ENCODE measurements around the gene NTRK3. TPM values are rescaled to one million over a fixed set of nuclear protein-coding genes. Genes with fewer than 3 reads are reported as not detected.
A peak's percentile ranks its signal among the peaks of the same experiment; 100 is the strongest.

NTRK3 gene
- total RNA-seq, 6 experiments from 2014 or later, result 0.02 TPM; not detected in 5

GRCh38 chr15:88193415-88193814 lies 63.1 kb downstream of the NTRK3 start:
- Mint-ChIP-seq H3K9me3 (peaks cover 27% of the 10 kb centered on the region), H3K27me3 (ENCODE audit: insufficient read depth) (no peaks in the 10 kb centered on the region; the same call in 1 of the 2 replicates), H3K4me3 (no peak overlapping the region), H3K36me3 (ENCODE audit: low read depth) (peaks cover 5% of the 10 kb centered on the region; the same call in 1 of the 2 replicates), H3K27ac (no peak overlapping the region), H3K4me1 (ENCODE audit: low read depth) (no peaks in the 10 kb centered on the region)
- peak; percentile 44 for TF ChIP-seq CTCF (IDR thresholded peaks at IDR 0.05)
- no peak for DNase-seq

GRCh38 chr15:88191812-88192165 lies 64.8 kb downstream of the NTRK3 start:
- H3K27me3 Mint-ChIP-seq (ENCODE audit: insufficient read depth), result peaks cover 2% of the 10 kb centered on the region
- no peak overlapping the region for H3K27ac Mint-ChIP-seq
- no peak for DNase-seq
- no peaks in the 10 kb centered on the region for H3K4me1 Mint-ChIP-seq (ENCODE audit: low read depth)
- peaks cover 25% of the 10 kb centered on the region for H3K9me3 Mint-ChIP-seq
- no peak overlapping the region for H3K4me3 Mint-ChIP-seq
- TF ChIP-seq CTCF (IDR thresholded peaks at IDR 0.05), result no peak
- H3K36me3 Mint-ChIP-seq (ENCODE audit: low read depth), result peaks cover 5% of the 10 kb centered on the region; the same call in 1 of the 2 replicates

GRCh38 chr15:88190232-88190631 lies 66.3 kb downstream of the NTRK3 start:
- TF ChIP-seq CTCF (IDR thresholded peaks at IDR 0.05), result no peak
- Mint-ChIP-seq H3K9me3 (peaks cover 17% of the 10 kb centered on the region), H3K4me1 (ENCODE audit: low read depth) (no peaks in the 10 kb centered on the region), H3K36me3 (ENCODE audit: low read depth) (peaks cover 5% of the 10 kb centered on the region; the same call in 1 of the 2 replicates), H3K27me3 (ENCODE audit: insufficient read depth) (peaks cover 4% of the 10 kb centered on the region), H3K4me3 (no peak overlapping the region), H3K27ac (no peak overlapping the region)
- no peak for DNase-seq

GRCh38 chr15:88188300-88188699 lies 68.2 kb downstream of the NTRK3 start:
- DNase-seq, result no peak
- no peak overlapping the region for H3K4me3 Mint-ChIP-seq

GRCh38 chr15:88187195-88187594 lies 69.3 kb downstream of the NTRK3 start:
- H3K9me3 Mint-ChIP-seq, result peaks cover 28% of the 10 kb centered on the region
- H3K4me3 Mint-ChIP-seq, result no peak overlapping the region
- no peaks in the 10 kb centered on the region for H3K36me3 Mint-ChIP-seq (ENCODE audit: low read depth)
- no peak for TF ChIP-seq CTCF (IDR thresholded peaks at IDR 0.05)
- no peak for DNase-seq
- no peaks in the 10 kb centered on the region for H3K4me1 Mint-ChIP-seq (ENCODE audit: low read depth)
- H3K27me3 Mint-ChIP-seq (ENCODE audit: insufficient read depth), result peaks cover 7% of the 10 kb centered on the region
- no peak overlapping the region for H3K27ac Mint-ChIP-seq

More at GRCh38 chr15:88188300-88188699, 68.2 kb downstream of the NTRK3 start:
- Mint-ChIP-seq H3K36me3 (ENCODE audit: low read depth) (peaks cover 5% of the 10 kb centered on the region; the same call in 1 of the 2 replicates), H3K4me1 (ENCODE audit: low read depth) (no peaks in the 10 kb centered on the region), H3K9me3 (peaks cover 26% of the 10 kb centered on the region), H3K27ac (no peak overlapping the region), H3K27me3 (ENCODE audit: insufficient read depth) (peaks cover 4% of the 10 kb centered on the region)
- TF ChIP-seq CTCF (IDR thresholded peaks at IDR 0.05), result no peak

GRCh38 chr15:88185584-88185983 lies 71.0 kb downstream of the NTRK3 start:
- Mint-ChIP-seq H3K36me3 (ENCODE audit: low read depth) (no peaks in the 10 kb centered on the region), H3K4me3 (no peak overlapping the region), H3K27ac (no peak overlapping the region), H3K27me3 (ENCODE audit: insufficient read depth) (peaks cover 7% of the 10 kb centered on the region), H3K4me1 (ENCODE audit: low read depth) (no peaks in the 10 kb centered on the region), H3K9me3 (peaks cover 37% of the 10 kb centered on the region)
- TF ChIP-seq CTCF (IDR thresholded peaks at IDR 0.05), result no peak
- DNase-seq, result no peak

All from HFFc6 (cell line).